K562 (cell line): ENCODE results near the gene MTMR3. TPM values are rescaled to one million over a fixed set of nuclear protein-coding genes. Genes with fewer than 3 reads are reported as not detected.

Source experiments
- ATAC-seq: fragments of 200-7000 bp; cut with Tn5 transposase; 3 replicates; pipeline ENCODE4 v1.9.1; 2020; ENCODE audit warnings: moderate library complexity
- BruUV-seq: library from RNA; stranded (reverse); fragments of 400-500 nt; replicated peaks from 2 replicates; lab custom pipeline; 2021; lab: Mats Ljungman, UMichigan
- CTCF ChIA-PET: fragments of 300-600 bp; formaldehyde crosslinking; extraction: SDS; loops from one replicate; lab custom pipeline; 2021; ENCODE audit warnings: low intra/inter-chr PET ratio; lab: Yijun Ruan, JAX
- POLR2A ChIA-PET: fragments of 300-600, 350-650 bp; sonication (Branson Sonifier 250); formaldehyde crosslinking; extraction: SDS; loops from one replicate; lab custom pipeline; 2021; ENCODE audit warnings: antibody characterized with exemption, inconsistent platforms; lab: Yijun Ruan, JAX
- DNase-seq, 4 experiments: peaks; one replicate each; pipeline versions ENCODE4 v3.0.0 to v3.0.0-alpha.2; 2011 to 2018; ENCODE audit warnings: low spot score in 3 of 4, mixed read lengths in 3 of 4; ENCODE audit errors: extremely low read depth in 1 of 4
- FAIRE-seq: peaks from 2 replicates; lab custom pipeline; 2011; peaks lifted over from hg19 to GRCh38; lab: Jason Lieb, UNC
- H2AFZ ChIP-seq: 2 replicates; pipeline ENCODE4 v1.6.0; 2011; ENCODE audit warnings: low read depth, low read length, control low read depth, inconsistent platforms
- H3K27ac ChIP-seq: fragments of 200-600 bp; 3 replicates; pipeline ENCODE4 v1.8.0; 2011; ENCODE audit warnings: low read depth, mild to moderate bottlenecking, control low read depth, inconsistent platforms, low read length, moderate library complexity, mixed read lengths; ENCODE audit errors: extremely low read depth
- H3K27me3 ChIP-seq, 2 experiments: fragments of 300-600 bp in 1 of 2; 2 replicates in 1 of 2; 3 replicates in 1 of 2; pipeline versions ENCODE4 v1.6.0 to v1.8.0; 2011; ENCODE audit warnings: inconsistent platforms in 2 of 2, low read length in 2 of 2, mild to moderate bottlenecking in 1 of 2, mixed read lengths in 1 of 2, moderate library complexity in 1 of 2; ENCODE audit not compliant: control insufficient read depth in 2 of 2, insufficient read depth in 2 of 2
- H3K36me3 ChIP-seq: fragments of 300-600 bp; 3 replicates; pipeline ENCODE4 v1.8.0; 2011; ENCODE audit warnings: mild to moderate bottlenecking, low read length, inconsistent platforms; ENCODE audit not compliant: control insufficient read depth, insufficient read depth
- H3K4me1 ChIP-seq, 2 experiments: fragments of 200-600 bp in 1 of 2; replicated peaks in 1 of 2; 2 replicates in 1 of 2; 3 replicates in 1 of 2; pipeline versions ENCODE4 v1.5.1 to v1.8.0; 2011; ENCODE audit warnings: inconsistent platforms in 2 of 2, low read length in 2 of 2, mild to moderate bottlenecking in 1 of 2, mixed read lengths in 1 of 2, moderate library complexity in 1 of 2; ENCODE audit not compliant: control insufficient read depth in 2 of 2, insufficient read depth in 2 of 2
- H3K4me2 ChIP-seq: 2 replicates; pipeline ENCODE4 v1.6.1; 2011; ENCODE audit warnings: low read length, control low read depth, inconsistent platforms, mixed read lengths; ENCODE audit not compliant: insufficient read depth
- H3K4me3 ChIP-seq: fragments of 200-600 bp; sonication (generic), shearing (Covaris generic); 2 replicates; pipeline ENCODE4 v1.5.1; 2016; ENCODE audit warnings: control low read depth, inconsistent platforms
- H3K79me2 ChIP-seq: fragments of 200-600 bp; 3 replicates; pipeline ENCODE4 v1.8.0; 2011; ENCODE audit warnings: low read length, inconsistent platforms; ENCODE audit not compliant: control insufficient read depth, insufficient read depth
- H3K9ac ChIP-seq, 2 experiments: 2 replicates each; pipeline versions ENCODE4 v1.6.0 to v1.6.1; 2011; ENCODE audit warnings: low read depth in 2 of 2, low read length in 2 of 2, control low read depth in 1 of 2, inconsistent platforms in 1 of 2, mild to moderate bottlenecking in 1 of 2, mixed read lengths in 1 of 2; ENCODE audit not compliant: insufficient read depth in 1 of 2
- H3K9me1 ChIP-seq: one replicate; pipeline ENCODE4 v1.6.0; 2011; ENCODE audit warnings: inconsistent platforms, mild to moderate bottlenecking, low read length, moderate library complexity; ENCODE audit not compliant: control insufficient read depth, insufficient read depth
- H3K9me3 ChIP-seq: replicated peaks from 2 replicates; pipeline ENCODE4 v1.5.1; 2011; ENCODE audit warnings: low read depth, low read length, inconsistent platforms; ENCODE audit not compliant: control insufficient read depth, insufficient read depth
- H4K20me1 ChIP-seq: replicated peaks from 2 replicates; pipeline ENCODE4 v1.6.1; 2011; ENCODE audit warnings: low read length, inconsistent platforms, mixed read lengths; ENCODE audit not compliant: control insufficient read depth, insufficient read depth
- FIP1L1 ChIP-seq: fragments of 200-400 bp; formaldehyde crosslinking; IDR thresholded peaks from 2 replicates; pipeline ENCODE4 v1.6.1; 2018; ENCODE audit warnings: mild to moderate bottlenecking, low read depth, low read length; ENCODE audit not compliant: poor library complexity, severe bottlenecking
- FUS ChIP-seq: fragments of 200-400 bp; formaldehyde crosslinking; optimal IDR thresholded peaks from 2 replicates; pipeline ENCODE3; 2017; ENCODE audit warnings: low read depth, low read length
- HIVEP1 ChIP-seq: fragments of 250-450 bp; sonication (Bioruptor Pico); IDR thresholded peaks from 2 replicates; pipeline ENCODE4 v1.4.0; 2020; ENCODE audit warnings: mild to moderate bottlenecking
- KLF1 ChIP-seq: fragments of 450-650 bp; IDR thresholded peaks from 2 replicates; pipeline ENCODE4 v1.6.1; 2016; ENCODE audit warnings: missing genetic modification characterization, missing compliant biosample characterization
- NFIX ChIP-seq: fragments of 250-450 bp; sonication (Bioruptor Pico); IDR thresholded peaks from 2 replicates; pipeline ENCODE4 v1.4.0; 2020; ENCODE audit warnings: low read depth, mild to moderate bottlenecking, moderate library complexity
- OTX1 ChIP-seq: fragments of 450-650 bp; formaldehyde crosslinking; IDR thresholded peaks from 2 replicates; pipeline ENCODE4 v1.4.0; 2022; ENCODE audit warnings: mild to moderate bottlenecking
- SPI1 ChIP-seq: IDR thresholded peaks from 2 replicates; pipeline ENCODE4 v1.6.1; 2011; ENCODE audit warnings: low read depth, low read length, control low read depth, borderline replicate concordance
- TAF9B ChIP-seq: fragments of 450-650 bp; IDR thresholded peaks from 2 replicates; pipeline ENCODE4 v1.6.1; 2018; ENCODE audit warnings: mild to moderate bottlenecking; ENCODE audit not compliant: partially characterized antibody
- TGIF2 ChIP-seq: sonication (generic); formaldehyde crosslinking; IDR thresholded peaks from 2 replicates; pipeline ENCODE4 v1.8.1; 2022; ENCODE audit warnings: mild to moderate bottlenecking, missing genetic modification reagents, moderate library complexity
- ZNF174 ChIP-seq: fragments of 250-450 bp; sonication (Bioruptor Pico); IDR thresholded peaks from 2 replicates; pipeline ENCODE4 v1.4.0; 2020; ENCODE audit warnings: mild to moderate bottlenecking
- ZNF668 ChIP-seq: fragments of 250-450 bp; sonication (Bioruptor Pico); IDR thresholded peaks from 2 replicates; pipeline ENCODE4 v1.8.0; 2022; ENCODE audit warnings: mild to moderate bottlenecking, inconsistent platforms
- ZNF696 ChIP-seq: fragments of 250-450 bp; sonication (Bioruptor Pico); conservative IDR thresholded peaks from 2 replicates; pipeline ENCODE4 v1.4.0; 2020; ENCODE audit warnings: mild to moderate bottlenecking, moderate library complexity
- ZNF780A ChIP-seq: fragments of 250-450 bp; sonication (Bioruptor Pico); IDR thresholded peaks from 2 replicates; pipeline ENCODE4 v1.5.0; 2021; ENCODE audit warnings: mild to moderate bottlenecking
- in situ Hi-C: fragments of 300-500 bp; cut with MboI; formaldehyde crosslinking; loops from 4 replicates; pipeline ENCODE4 v1.15.0; 2018; ENCODE audit warnings: inconsistent platforms, mixed read lengths
- intact Hi-C: fragments of 100-400 bp; cut with micrococcal nuclease; formaldehyde crosslinking; loops from 2 replicates; pipeline ENCODE4 v1.14.2; 2022
- polyA plus RNA-seq, 8 experiments: library from polyadenylated mRNA; depleted of rRNA in 4 of 8; stranded (reverse) in 5 of 8; unstranded in 3 of 8; fragments of >200 nt; fragmentation: Nextera tagmentation in 2 of 8; fragmentation: Illumina TruSeq in 1 of 8; extraction: Ambion mirVana in 2 of 8; extraction: Trizol in 1 of 8; gene quantifications; 2 replicates each; pipeline versions ENCODE4 v1.2.1 to v1.2.3, GENCODE V29; 2011 to 2014; ENCODE audit warnings: inconsistent platforms in 1 of 8, missing spikeins in 1 of 8
- total RNA-seq, 7 experiments: library from RNA; depleted of rRNA in 6 of 7; stranded (reverse); fragments of >200 nt in 6 of 7; fragmentation: Illumina TruSeq in 2 of 7; extraction: Trizol in 2 of 7; gene quantifications; 2 replicates each; pipeline versions ENCODE4 v1.2.1 to v1.2.3, GENCODE V29; 2011 to 2021; ENCODE audit warnings: low replicate concordance in 1 of 7
- TF ChIP-seq, protein P1 (sequence below): fragments of 250-450 bp; sonication (Bioruptor Pico); IDR thresholded peaks from 2 replicates; pipeline ENCODE4 v1.5.0; 2022; ENCODE audit warnings: mild to moderate bottlenecking
- TF ChIP-seq, protein P2 (sequence below), 2 experiments: IDR thresholded peaks; 2 replicates each; pipeline ENCODE4 v1.6.1; 2012; ENCODE audit warnings: improper control_type of control experiment in 2 of 2, low read depth in 2 of 2, low read length in 2 of 2, borderline replicate concordance in 1 of 2
- TF ChIP-seq, protein P3 (sequence below): fragments of 450-650 bp; IDR thresholded peaks from 2 replicates; pipeline ENCODE4 v1.6.1; 2014; ENCODE audit warnings: low read depth, mild to moderate bottlenecking, moderate library complexity, borderline replicate concordance

The MTMR3 gene
- total and polyA plus RNA-seq, 9 of the 15 experiments (the other 6 are each of a cell fraction or from before 2014, with no cell fraction given): 1.6 to 13.7 (median 7.9) TPM

DNA sequence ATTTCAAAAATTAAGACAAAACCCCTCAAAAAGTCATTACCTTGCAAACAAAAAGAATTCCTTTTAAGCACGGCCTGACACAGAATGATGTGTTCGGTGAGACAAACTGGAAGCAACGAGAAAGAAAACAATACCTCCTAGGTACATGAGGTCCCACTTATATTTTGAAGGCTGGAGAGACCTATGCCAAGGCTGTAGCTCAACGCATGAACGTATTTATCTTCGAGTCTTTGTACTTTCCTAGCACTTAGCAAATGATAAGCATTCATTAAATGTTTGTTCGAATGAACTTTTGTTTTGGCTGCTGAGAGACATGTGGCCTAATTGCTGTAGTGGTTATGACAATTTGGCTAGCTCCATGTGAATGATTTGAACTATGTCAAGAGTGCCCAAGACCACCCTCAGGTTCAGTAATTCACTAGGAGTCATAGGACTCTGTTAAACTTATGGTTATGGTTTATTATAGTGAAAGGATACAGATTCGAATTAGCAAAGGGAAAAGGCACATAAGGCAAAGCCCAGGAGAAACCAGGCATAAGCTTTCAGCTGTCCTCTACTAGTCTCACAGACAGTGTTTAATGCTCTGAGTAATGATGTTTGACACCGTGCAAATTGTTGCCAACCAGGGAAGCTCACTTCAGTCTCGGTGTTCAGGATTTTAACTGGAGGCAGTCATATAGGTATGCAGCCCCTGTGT is 171.2 kb downstream of the MTMR3 start (continued):
- TF ChIP-seq, protein P1, sequence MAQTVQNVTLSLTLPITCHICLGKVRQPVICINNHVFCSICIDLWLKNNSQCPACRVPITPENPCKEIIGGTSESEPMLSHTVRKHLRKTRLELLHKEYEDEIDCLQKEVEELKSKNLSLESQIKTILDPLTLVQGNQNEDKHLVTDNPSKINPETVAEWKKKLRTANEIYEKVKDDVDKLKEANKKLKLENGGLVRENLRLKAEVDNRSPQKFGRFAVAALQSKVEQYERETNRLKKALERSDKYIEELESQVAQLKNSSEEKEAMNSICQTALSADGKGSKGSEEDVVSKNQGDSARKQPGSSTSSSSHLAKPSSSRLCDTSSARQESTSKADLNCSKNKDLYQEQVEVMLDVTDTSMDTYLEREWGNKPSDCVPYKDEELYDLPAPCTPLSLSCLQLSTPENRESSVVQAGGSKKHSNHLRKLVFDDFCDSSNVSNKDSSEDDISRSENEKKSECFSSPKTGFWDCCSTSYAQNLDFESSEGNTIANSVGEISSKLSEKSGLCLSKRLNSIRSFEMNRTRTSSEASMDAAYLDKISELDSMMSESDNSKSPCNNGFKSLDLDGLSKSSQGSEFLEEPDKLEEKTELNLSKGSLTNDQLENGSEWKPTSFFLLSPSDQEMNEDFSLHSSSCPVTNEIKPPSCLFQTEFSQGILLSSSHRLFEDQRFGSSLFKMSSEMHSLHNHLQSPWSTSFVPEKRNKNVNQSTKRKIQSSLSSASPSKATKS (CRISPR knock-in tag): no peak
- no peak for TF ChIP-seq HIVEP1 (CRISPR knock-in tag)

DNA sequence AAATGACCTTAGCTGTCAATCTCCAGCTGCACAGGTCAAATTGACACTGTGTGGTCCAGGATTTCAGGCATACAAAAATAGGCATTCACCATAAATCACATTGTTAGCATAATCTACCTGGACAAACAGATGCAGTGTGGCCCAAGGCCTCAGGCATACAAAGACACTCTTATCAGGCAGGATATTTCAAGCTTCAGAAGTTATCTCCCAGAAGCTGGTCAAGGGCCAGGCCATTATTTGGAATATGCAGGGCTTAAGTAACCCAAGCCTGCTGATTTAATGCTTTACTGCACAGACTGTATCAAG is 171.7 kb downstream of the MTMR3 start:
- no peak overlapping the region for H3K27ac ChIP-seq
- FAIRE-seq (no peak), DNase-seq (no peak), ATAC-seq (no peak)
- H3K4me2 ChIP-seq: no peak overlapping the region
- no peaks in the 10 kb centered on the region for H3K4me1 ChIP-seq
- no peaks in the 10 kb centered on the region for H3K36me3 ChIP-seq
- intact Hi-C loops (no loop called here), in situ Hi-C loops (no loop called here)
- H3K4me3 ChIP-seq: no peak overlapping the region
- BruUV-seq: no TSS peak
- no peak overlapping the region for H3K9ac ChIP-seq
- ChIA-PET CTCF (no interaction called here), POLR2A (interaction anchor here (0.7 to 1.3 kb wide), 3 partner anchors 11 to 183 kb away, joined by 3 to 4 read pairs (median 3); no protein-coding TSS in a partner anchor)
- H3K9me1 ChIP-seq: no peaks in the 10 kb centered on the region
- H2AFZ ChIP-seq: no peak overlapping the region
- H3K79me2 ChIP-seq: no peaks in the 10 kb centered on the region
- no peaks in the 10 kb centered on the region for H3K27me3 ChIP-seq
- H3K9me3 ChIP-seq: no peaks in the 10 kb centered on the region
- H4K20me1 ChIP-seq: no peaks in the 10 kb centered on the region
- TF ChIP-seq OTX1 (no peak), TGIF2 (CRISPR knock-in tag) (no peak), FIP1L1 (no peak), ZNF174 (CRISPR knock-in tag) (no peak), ZNF780A (CRISPR knock-in tag) (no peak), SPI1 (no peak), NFIX (CRISPR knock-in tag) (no peak), ZNF668 (CRISPR knock-in tag) (no peak), FUS (no peak), ZNF696 (CRISPR knock-in tag) (no peak), KLF1 (no peak), TAF9B (no peak)
- TF ChIP-seq, protein P2, sequence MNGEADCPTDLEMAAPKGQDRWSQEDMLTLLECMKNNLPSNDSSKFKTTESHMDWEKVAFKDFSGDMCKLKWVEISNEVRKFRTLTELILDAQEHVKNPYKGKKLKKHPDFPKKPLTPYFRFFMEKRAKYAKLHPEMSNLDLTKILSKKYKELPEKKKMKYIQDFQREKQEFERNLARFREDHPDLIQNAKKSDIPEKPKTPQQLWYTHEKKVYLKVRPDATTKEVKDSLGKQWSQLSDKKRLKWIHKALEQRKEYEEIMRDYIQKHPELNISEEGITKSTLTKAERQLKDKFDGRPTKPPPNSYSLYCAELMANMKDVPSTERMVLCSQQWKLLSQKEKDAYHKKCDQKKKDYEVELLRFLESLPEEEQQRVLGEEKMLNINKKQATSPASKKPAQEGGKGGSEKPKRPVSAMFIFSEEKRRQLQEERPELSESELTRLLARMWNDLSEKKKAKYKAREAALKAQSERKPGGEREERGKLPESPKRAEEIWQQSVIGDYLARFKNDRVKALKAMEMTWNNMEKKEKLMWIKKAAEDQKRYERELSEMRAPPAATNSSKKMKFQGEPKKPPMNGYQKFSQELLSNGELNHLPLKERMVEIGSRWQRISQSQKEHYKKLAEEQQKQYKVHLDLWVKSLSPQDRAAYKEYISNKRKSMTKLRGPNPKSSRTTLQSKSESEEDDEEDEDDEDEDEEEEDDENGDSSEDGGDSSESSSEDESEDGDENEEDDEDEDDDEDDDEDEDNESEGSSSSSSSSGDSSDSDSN (IDR thresholded peaks at IDR 0.05; ENCODE audit: borderline replicate concordance in 1 of 2, low read depth in 2 of 2, low read length in 2 of 2): no peak
- TF ChIP-seq, protein P3, sequence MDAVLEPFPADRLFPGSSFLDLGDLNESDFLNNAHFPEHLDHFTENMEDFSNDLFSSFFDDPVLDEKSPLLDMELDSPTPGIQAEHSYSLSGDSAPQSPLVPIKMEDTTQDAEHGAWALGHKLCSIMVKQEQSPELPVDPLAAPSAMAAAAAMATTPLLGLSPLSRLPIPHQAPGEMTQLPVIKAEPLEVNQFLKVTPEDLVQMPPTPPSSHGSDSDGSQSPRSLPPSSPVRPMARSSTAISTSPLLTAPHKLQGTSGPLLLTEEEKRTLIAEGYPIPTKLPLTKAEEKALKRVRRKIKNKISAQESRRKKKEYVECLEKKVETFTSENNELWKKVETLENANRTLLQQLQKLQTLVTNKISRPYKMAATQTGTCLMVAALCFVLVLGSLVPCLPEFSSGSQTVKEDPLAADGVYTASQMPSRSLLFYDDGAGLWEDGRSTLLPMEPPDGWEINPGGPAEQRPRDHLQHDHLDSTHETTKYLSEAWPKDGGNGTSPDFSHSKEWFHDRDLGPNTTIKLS: no peak
